HEK293 (cell line): ENCODE measurements around the gene SRC.
A peak's percentile ranks its signal among the peaks of the same experiment; 100 is the strongest.

Source experiments
- CTCF ChIA-PET: fragments of 350-600 bp; formaldehyde crosslinking; extraction: SDS; loops from one replicate; lab custom pipeline; 2021; ENCODE audit warnings: antibody characterized with exemption; lab: Yijun Ruan, JAX
- POLR2A ChIA-PET: fragments of 300-600 bp; formaldehyde crosslinking; extraction: SDS; loops from one replicate; lab custom pipeline; 2020; ENCODE audit warnings: antibody characterized with exemption, inconsistent platforms; lab: Yijun Ruan, JAX
- H3K27ac ChIP-seq: fragments of 200-500 bp; sonication (Bioruptor generic); 2 replicates; pipeline ENCODE4 v1.5.1; 2014; ENCODE audit warnings: low read depth, low read length, control low read depth, inconsistent platforms; ENCODE audit errors: extremely low read depth
- H3K36me3 ChIP-seq, 2 experiments: fragments of 200-500 bp in 1 of 2; sonication (Bioruptor generic) in 1 of 2; 1 replicate in 1 of 2; 2 replicates in 1 of 2; pipeline ENCODE4 v1.5.1; 2014 to 2017; ENCODE audit warnings: inconsistent platforms in 2 of 2, low read length in 2 of 2; ENCODE audit not compliant: control insufficient read depth in 2 of 2, insufficient read depth in 1 of 2
- H3K4me1 ChIP-seq: fragments of 200-500 bp; sonication (Bioruptor generic); 2 replicates; pipeline ENCODE4 v1.5.1; 2014; ENCODE audit warnings: mild to moderate bottlenecking, low read length, inconsistent platforms; ENCODE audit not compliant: control insufficient read depth, insufficient read depth
- H3K4me3 ChIP-seq: 2 replicates; pipeline ENCODE4 v1.5.1; 2011; ENCODE audit warnings: low read depth, mild to moderate bottlenecking, control low read depth, low read length, moderate library complexity
- H3K9me3 ChIP-seq: fragments of 200-500 bp; sonication (Bioruptor generic); 2 replicates; pipeline ENCODE4 v1.5.1; 2014; ENCODE audit warnings: low read depth, low read length, inconsistent platforms; ENCODE audit not compliant: control insufficient read depth, insufficient read depth
- WT1 ChIP-seq: fragments of 450-650 bp; formaldehyde crosslinking; IDR thresholded peaks from 2 replicates; pipeline ENCODE4 v1.5.1; 2016; ENCODE audit warnings: missing biosample characterization, missing genetic modification characterization
- ZBTB8A ChIP-seq: fragments of 450-650 bp; formaldehyde crosslinking; IDR thresholded peaks from 2 replicates; pipeline ENCODE4 v1.5.1; 2016; ENCODE audit warnings: missing biosample characterization, missing genetic modification characterization
- ZNF133 ChIP-seq: fragments of 450-650 bp; formaldehyde crosslinking; IDR thresholded peaks from 2 replicates; pipeline ENCODE4 v1.5.1; 2016; ENCODE audit warnings: missing biosample characterization, missing genetic modification characterization
- ZNF146 ChIP-seq: fragments of 450-650 bp; formaldehyde crosslinking; IDR thresholded peaks from 2 replicates; pipeline ENCODE4 v1.5.1; 2016; ENCODE audit warnings: missing biosample characterization, missing genetic modification characterization
- ZNF157 ChIP-seq: fragments of 450-650 bp; formaldehyde crosslinking; IDR thresholded peaks from 2 replicates; pipeline ENCODE4 v1.5.1; 2016; ENCODE audit warnings: missing biosample characterization, missing genetic modification characterization
- ZNF266 ChIP-seq: fragments of 450-650 bp; formaldehyde crosslinking; IDR thresholded peaks from 2 replicates; pipeline ENCODE4 v1.5.1; 2016; ENCODE audit warnings: missing biosample characterization, missing genetic modification characterization, low read depth
- ZNF324 ChIP-seq: fragments of 450-650 bp; formaldehyde crosslinking; IDR thresholded peaks from 2 replicates; pipeline ENCODE4 v1.5.1; 2016; ENCODE audit warnings: missing biosample characterization, missing genetic modification characterization
- ZNF335 ChIP-seq: fragments of 450-650 bp; formaldehyde crosslinking; conservative IDR thresholded peaks from 2 replicates; pipeline ENCODE4 v1.5.1; 2016; ENCODE audit warnings: missing biosample characterization, missing genetic modification characterization
- ZNF529 ChIP-seq: fragments of 450-650 bp; formaldehyde crosslinking; IDR thresholded peaks from 2 replicates; pipeline ENCODE4 v1.5.1; 2017; ENCODE audit warnings: missing genetic modification characterization, missing biosample characterization; ENCODE audit not compliant: insufficient replicate concordance
- ZNF624 ChIP-seq: fragments of 450-650 bp; formaldehyde crosslinking; IDR thresholded peaks from 2 replicates; pipeline ENCODE4 v1.5.1; 2017; ENCODE audit warnings: missing biosample characterization, missing genetic modification characterization
- ZNF658 ChIP-seq: fragments of 450-650 bp; formaldehyde crosslinking; IDR thresholded peaks from 2 replicates; pipeline ENCODE4; 2016; ENCODE audit warnings: missing biosample characterization, missing genetic modification characterization
- ZNF701 ChIP-seq: fragments of 450-650 bp; formaldehyde crosslinking; IDR thresholded peaks from 2 replicates; pipeline ENCODE4 v1.5.1; 2016; ENCODE audit warnings: missing biosample characterization, missing genetic modification characterization
- ZNF747 ChIP-seq: fragments of 450-650 bp; formaldehyde crosslinking; IDR thresholded peaks from 2 replicates; pipeline ENCODE4 v1.5.1; 2016; ENCODE audit warnings: missing biosample characterization, missing genetic modification characterization
- ZNF768 ChIP-seq: fragments of 450-650 bp; formaldehyde crosslinking; IDR thresholded peaks from 2 replicates; pipeline ENCODE4 v1.5.1; 2018; ENCODE audit warnings: missing biosample characterization, mild to moderate bottlenecking, missing genetic modification characterization
- TF ChIP-seq, protein P1 (sequence below): fragments of 450-650 bp; formaldehyde crosslinking; IDR thresholded peaks from 2 replicates; pipeline ENCODE4 v1.5.1; 2017; ENCODE audit warnings: missing biosample characterization, missing genetic modification characterization
- TF ChIP-seq, protein P2 (sequence below): fragments of 450-650 bp; formaldehyde crosslinking; IDR thresholded peaks from 2 replicates; pipeline ENCODE4 v1.5.1; 2016; ENCODE audit warnings: missing biosample characterization, missing genetic modification characterization
- TF ChIP-seq, protein P3 (sequence below): fragments of 450-650 bp; formaldehyde crosslinking; IDR thresholded peaks from 2 replicates; pipeline ENCODE4 v1.5.1; 2017; ENCODE audit warnings: missing biosample characterization, missing genetic modification characterization
- TF ChIP-seq, protein P4 (sequence below): fragments of 450-650 bp; formaldehyde crosslinking; IDR thresholded peaks from 2 replicates; pipeline ENCODE4 v1.5.1; 2016; ENCODE audit warnings: missing biosample characterization, missing genetic modification characterization
- TF ChIP-seq, protein P5 (sequence below): fragments of 450-650 bp; formaldehyde crosslinking; IDR thresholded peaks from 2 replicates; pipeline ENCODE4 v1.5.1; 2016; ENCODE audit warnings: missing biosample characterization, missing genetic modification characterization
- TF ChIP-seq, protein P6 (sequence below): fragments of 450-650 bp; formaldehyde crosslinking; IDR thresholded peaks from 2 replicates; pipeline ENCODE4 v1.5.0; 2017; ENCODE audit warnings: missing biosample characterization, missing genetic modification characterization, borderline replicate concordance
- TF ChIP-seq, protein P7 (sequence below): fragments of 450-650 bp; formaldehyde crosslinking; IDR thresholded peaks from 2 replicates; pipeline ENCODE4 v1.5.1; 2016; ENCODE audit warnings: missing biosample characterization, missing genetic modification characterization
- TF ChIP-seq, protein P8 (sequence below): fragments of 450-650 bp; formaldehyde crosslinking; IDR thresholded peaks from 2 replicates; pipeline ENCODE4 v1.5.1; 2016; ENCODE audit warnings: missing biosample characterization, missing genetic modification characterization, low read depth

SRC gene

DNA sequence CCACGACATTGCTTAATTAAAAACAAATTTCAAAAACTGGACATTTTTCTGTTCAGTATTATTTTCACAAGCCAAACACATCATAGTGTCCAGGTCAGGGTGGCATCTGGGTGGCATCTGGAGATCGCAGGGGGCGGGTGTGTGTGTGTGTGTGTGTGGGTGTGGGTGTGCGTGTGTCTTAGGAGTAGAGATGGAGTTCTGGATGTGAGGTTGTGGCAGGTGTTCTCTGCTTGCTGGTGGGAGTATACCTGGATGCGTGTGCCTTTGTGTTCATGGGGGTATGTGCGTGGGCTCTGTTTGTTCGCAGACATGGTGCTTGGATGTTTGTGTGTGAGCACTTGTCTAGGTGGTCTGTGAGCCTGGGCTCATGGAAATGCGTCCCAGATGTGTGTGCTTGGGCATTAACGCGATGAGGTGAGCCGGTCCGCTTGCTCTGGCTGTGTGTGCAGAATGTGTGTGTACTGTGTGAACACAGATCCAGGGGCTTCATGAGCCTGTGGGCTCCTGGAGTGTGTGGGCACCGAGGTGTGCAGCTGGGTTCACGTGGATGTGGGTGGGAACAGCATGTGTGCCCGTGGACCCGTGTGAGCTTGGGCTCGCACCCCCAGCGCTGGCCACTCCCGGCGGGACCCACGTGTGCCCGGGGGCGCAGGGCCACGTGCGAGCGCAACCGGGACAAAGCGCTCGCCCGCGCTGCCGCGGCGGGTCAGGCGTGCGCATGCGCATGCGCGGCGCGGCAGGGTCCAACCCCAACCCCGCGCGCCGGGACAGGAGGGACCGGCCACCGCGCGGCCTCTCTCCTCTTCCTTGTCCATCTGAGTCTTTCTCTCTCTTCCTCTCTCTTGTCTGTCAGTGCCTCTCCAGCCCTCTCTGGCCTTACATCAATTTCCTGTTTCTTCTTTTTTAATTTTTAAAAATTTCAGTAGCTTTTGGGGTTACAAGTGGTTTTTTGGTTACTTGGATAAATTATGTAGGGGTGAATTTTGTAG is 60.4 kb downstream of the SRC start:
- ChIA-PET CTCF (no interaction called here), POLR2A (no interaction called here)
- Histone ChIP-seq H3K36me3 (peaks cover 0 to 31% of the 10 kb centered on the region in 2 experiments; a peak in 1 of 3 replicates), H3K27ac (no peak overlapping the region), H3K9me3 (no peaks in the 10 kb centered on the region), H3K4me3 (peak overlapping the region; percentile 25), H3K4me1 (no peaks in the 10 kb centered on the region)
- TF ChIP-seq, protein P1, sequence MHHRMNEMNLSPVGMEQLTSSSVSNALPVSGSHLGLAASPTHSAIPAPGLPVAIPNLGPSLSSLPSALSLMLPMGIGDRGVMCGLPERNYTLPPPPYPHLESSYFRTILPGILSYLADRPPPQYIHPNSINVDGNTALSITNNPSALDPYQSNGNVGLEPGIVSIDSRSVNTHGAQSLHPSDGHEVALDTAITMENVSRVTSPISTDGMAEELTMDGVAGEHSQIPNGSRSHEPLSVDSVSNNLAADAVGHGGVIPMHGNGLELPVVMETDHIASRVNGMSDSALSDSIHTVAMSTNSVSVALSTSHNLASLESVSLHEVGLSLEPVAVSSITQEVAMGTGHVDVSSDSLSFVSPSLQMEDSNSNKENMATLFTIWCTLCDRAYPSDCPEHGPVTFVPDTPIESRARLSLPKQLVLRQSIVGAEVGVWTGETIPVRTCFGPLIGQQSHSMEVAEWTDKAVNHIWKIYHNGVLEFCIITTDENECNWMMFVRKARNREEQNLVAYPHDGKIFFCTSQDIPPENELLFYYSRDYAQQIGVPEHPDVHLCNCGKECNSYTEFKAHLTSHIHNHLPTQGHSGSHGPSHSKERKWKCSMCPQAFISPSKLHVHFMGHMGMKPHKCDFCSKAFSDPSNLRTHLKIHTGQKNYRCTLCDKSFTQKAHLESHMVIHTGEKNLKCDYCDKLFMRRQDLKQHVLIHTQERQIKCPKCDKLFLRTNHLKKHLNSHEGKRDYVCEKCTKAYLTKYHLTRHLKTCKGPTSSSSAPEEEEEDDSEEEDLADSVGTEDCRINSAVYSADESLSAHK, result no peak
- no peak for TF ChIP-seq ZNF529 (tag by site-specific recombination)
- TF ChIP-seq ZNF624 (tag by site-specific recombination), result no peak
- no peak for TF ChIP-seq ZNF146 (tag by site-specific recombination)
- TF ChIP-seq, protein P2, sequence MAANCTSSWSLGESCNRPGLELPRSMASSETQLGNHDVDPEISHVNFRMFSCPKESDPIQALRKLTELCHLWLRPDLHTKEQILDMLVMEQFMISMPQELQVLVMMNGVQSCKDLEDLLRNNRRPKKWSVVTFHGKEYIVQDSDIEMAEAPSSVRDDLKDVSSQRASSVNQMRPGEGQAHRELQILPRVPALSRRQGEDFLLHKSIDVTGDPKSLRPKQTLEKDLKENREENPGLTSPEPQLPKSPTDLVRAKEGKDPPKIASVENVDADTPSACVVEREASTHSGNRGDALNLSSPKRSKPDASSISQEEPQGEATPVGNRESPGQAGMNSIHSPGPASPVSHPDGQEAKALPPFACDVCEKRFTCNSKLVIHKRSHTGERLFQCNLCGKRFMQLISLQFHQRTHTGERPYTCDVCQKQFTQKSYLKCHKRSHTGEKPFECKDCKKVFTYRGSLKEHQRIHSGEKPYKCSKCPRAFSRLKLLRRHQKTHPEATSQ (tag by site-specific recombination), result no peak
- TF ChIP-seq ZNF335, result peak; percentile 69
- no peak for TF ChIP-seq ZNF747
- TF ChIP-seq, protein P3, sequence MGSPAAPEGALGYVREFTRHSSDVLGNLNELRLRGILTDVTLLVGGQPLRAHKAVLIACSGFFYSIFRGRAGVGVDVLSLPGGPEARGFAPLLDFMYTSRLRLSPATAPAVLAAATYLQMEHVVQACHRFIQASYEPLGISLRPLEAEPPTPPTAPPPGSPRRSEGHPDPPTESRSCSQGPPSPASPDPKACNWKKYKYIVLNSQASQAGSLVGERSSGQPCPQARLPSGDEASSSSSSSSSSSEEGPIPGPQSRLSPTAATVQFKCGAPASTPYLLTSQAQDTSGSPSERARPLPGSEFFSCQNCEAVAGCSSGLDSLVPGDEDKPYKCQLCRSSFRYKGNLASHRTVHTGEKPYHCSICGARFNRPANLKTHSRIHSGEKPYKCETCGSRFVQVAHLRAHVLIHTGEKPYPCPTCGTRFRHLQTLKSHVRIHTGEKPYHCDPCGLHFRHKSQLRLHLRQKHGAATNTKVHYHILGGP, result no peak
- TF ChIP-seq, protein P4, sequence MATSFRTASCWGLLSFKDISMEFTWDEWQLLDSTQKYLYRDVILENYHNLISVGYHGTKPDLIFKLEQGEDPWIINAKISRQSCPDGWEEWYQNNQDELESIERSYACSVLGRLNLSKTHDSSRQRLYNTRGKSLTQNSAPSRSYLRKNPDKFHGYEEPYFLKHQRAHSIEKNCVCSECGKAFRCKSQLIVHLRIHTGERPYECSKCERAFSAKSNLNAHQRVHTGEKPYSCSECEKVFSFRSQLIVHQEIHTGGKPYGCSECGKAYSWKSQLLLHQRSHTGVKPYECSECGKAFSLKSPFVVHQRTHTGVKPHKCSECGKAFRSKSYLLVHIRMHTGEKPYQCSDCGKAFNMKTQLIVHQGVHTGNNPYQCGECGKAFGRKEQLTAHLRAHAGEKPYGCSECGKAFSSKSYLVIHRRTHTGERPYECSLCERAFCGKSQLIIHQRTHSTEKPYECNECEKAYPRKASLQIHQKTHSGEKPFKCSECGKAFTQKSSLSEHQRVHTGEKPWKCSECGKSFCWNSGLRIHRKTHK (tag by site-specific recombination), result no peak
- TF ChIP-seq ZNF658, result no peak
- TF ChIP-seq ZNF768, result no peak
- no peak for TF ChIP-seq WT1 (tag by site-specific recombination)
- TF ChIP-seq, protein P5, sequence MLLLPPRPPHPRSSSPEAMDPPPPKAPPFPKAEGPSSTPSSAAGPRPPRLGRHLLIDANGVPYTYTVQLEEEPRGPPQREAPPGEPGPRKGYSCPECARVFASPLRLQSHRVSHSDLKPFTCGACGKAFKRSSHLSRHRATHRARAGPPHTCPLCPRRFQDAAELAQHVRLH (tag by site-specific recombination), result no peak
- TF ChIP-seq, protein P6, sequence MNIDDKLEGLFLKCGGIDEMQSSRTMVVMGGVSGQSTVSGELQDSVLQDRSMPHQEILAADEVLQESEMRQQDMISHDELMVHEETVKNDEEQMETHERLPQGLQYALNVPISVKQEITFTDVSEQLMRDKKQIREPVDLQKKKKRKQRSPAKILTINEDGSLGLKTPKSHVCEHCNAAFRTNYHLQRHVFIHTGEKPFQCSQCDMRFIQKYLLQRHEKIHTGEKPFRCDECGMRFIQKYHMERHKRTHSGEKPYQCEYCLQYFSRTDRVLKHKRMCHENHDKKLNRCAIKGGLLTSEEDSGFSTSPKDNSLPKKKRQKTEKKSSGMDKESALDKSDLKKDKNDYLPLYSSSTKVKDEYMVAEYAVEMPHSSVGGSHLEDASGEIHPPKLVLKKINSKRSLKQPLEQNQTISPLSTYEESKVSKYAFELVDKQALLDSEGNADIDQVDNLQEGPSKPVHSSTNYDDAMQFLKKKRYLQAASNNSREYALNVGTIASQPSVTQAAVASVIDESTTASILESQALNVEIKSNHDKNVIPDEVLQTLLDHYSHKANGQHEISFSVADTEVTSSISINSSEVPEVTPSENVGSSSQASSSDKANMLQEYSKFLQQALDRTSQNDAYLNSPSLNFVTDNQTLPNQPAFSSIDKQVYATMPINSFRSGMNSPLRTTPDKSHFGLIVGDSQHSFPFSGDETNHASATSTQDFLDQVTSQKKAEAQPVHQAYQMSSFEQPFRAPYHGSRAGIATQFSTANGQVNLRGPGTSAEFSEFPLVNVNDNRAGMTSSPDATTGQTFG, result no peak
- TF ChIP-seq, protein P7, sequence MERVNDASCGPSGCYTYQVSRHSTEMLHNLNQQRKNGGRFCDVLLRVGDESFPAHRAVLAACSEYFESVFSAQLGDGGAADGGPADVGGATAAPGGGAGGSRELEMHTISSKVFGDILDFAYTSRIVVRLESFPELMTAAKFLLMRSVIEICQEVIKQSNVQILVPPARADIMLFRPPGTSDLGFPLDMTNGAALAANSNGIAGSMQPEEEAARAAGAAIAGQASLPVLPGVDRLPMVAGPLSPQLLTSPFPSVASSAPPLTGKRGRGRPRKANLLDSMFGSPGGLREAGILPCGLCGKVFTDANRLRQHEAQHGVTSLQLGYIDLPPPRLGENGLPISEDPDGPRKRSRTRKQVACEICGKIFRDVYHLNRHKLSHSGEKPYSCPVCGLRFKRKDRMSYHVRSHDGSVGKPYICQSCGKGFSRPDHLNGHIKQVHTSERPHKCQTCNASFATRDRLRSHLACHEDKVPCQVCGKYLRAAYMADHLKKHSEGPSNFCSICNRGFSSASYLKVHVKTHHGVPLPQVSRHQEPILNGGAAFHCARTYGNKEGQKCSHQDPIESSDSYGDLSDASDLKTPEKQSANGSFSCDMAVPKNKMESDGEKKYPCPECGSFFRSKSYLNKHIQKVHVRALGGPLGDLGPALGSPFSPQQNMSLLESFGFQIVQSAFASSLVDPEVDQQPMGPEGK (tag by site-specific recombination), result no peak
- TF ChIP-seq ZNF133 (tag by site-specific recombination), result no peak
- TF ChIP-seq ZNF324 (tag by site-specific recombination), result no peak
- TF ChIP-seq ZNF266 (tag by site-specific recombination), result no peak
- TF ChIP-seq, protein P8, sequence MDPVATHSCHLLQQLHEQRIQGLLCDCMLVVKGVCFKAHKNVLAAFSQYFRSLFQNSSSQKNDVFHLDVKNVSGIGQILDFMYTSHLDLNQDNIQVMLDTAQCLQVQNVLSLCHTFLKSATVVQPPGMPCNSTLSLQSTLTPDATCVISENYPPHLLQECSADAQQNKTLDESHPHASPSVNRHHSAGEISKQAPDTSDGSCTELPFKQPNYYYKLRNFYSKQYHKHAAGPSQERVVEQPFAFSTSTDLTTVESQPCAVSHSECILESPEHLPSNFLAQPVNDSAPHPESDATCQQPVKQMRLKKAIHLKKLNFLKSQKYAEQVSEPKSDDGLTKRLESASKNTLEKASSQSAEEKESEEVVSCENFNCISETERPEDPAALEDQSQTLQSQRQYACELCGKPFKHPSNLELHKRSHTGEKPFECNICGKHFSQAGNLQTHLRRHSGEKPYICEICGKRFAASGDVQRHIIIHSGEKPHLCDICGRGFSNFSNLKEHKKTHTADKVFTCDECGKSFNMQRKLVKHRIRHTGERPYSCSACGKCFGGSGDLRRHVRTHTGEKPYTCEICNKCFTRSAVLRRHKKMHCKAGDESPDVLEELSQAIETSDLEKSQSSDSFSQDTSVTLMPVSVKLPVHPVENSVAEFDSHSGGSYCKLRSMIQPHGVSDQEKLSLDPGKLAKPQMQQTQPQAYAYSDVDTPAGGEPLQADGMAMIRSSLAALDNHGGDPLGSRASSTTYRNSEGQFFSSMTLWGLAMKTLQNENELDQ (tag by site-specific recombination), result no peak
- TF ChIP-seq ZNF157 (tag by site-specific recombination), result no peak
- TF ChIP-seq ZNF701 (tag by site-specific recombination), result no peak
- peak; percentile 44; the same call in 1 of the 2 replicates for TF ChIP-seq ZBTB8A (tag by site-specific recombination)
